OCI-LY7 (cell line): ENCODE measurements around the gene EXOC1L. TPM values are rescaled to one million over a fixed set of nuclear protein-coding genes. Genes with fewer than 3 reads are reported as not detected.

ENCODE experiments used
- BruUV-seq: library from RNA; stranded (reverse); fragments of 400-500 nt; replicated peaks from 2 replicates; lab custom pipeline; 2021; lab: Mats Ljungman, UMichigan
- CTCF ChIA-PET: fragments of 300-600 bp; sonication (Branson Sonifier 250); formaldehyde crosslinking; loops from one replicate; lab custom pipeline; 2022; ENCODE audit warnings: antibody characterized with exemption; ENCODE audit not compliant: unreplicated experiment; lab: Charles Lee
- POLR2A ChIA-PET: fragments of 300-600 bp; sonication (Branson Sonifier 250); formaldehyde crosslinking; loops from one replicate; lab custom pipeline; 2022; ENCODE audit warnings: antibody characterized with exemption; lab: Charles Lee
- DNase-seq: peaks from one replicate; pipeline ENCODE4 v3.0.0-alpha.2; 2015; ENCODE audit warnings: low spot score
- H2AFZ ChIP-seq: fragments of 200-600 bp; sonication (generic), shearing (Covaris generic); 2 replicates; pipeline ENCODE4 v1.6.1; 2014; ENCODE audit warnings: mild to moderate bottlenecking, antibody characterized with exemption, low read length, moderate library complexity
- H3K27ac ChIP-seq: fragments of 200-600 bp; sonication (generic); 2 replicates; pipeline ENCODE4 v1.5.1; 2014; ENCODE audit warnings: mixed run types, low read depth, mild to moderate bottlenecking, moderate library complexity, low read length, inconsistent platforms; ENCODE audit not compliant: poor library complexity, severe bottlenecking
- H3K36me3 ChIP-seq: fragments of 200-600 bp; sonication (generic); 2 replicates; pipeline ENCODE4 v1.6.1; 2014; ENCODE audit warnings: mild to moderate bottlenecking, antibody characterized with exemption, low read length, moderate library complexity, mixed read lengths; ENCODE audit not compliant: insufficient read depth
- H3K4me1 ChIP-seq: fragments of 200-600 bp; sonication (generic); 2 replicates; pipeline ENCODE4 v1.5.1; 2014; ENCODE audit warnings: mild to moderate bottlenecking, low read length; ENCODE audit not compliant: insufficient read depth, poor library complexity, severe bottlenecking
- H3K4me2 ChIP-seq: fragments of 200-600 bp; sonication (generic); 2 replicates; pipeline ENCODE4 v1.6.1; 2014; ENCODE audit warnings: mild to moderate bottlenecking, low read length
- H3K4me3 ChIP-seq: fragments of 200-600 bp; sonication (generic); 2 replicates; pipeline ENCODE4 v1.5.1; 2014; ENCODE audit warnings: mild to moderate bottlenecking, low read depth, low read length; ENCODE audit not compliant: poor library complexity, severe bottlenecking
- H3K79me2 ChIP-seq: fragments of 200-600 bp; sonication (generic); 2 replicates; pipeline ENCODE4 v1.6.1; 2016; ENCODE audit warnings: low read depth, mild to moderate bottlenecking, low read length, moderate library complexity, mixed read lengths; ENCODE audit not compliant: insufficient read depth
- H3K9me2 ChIP-seq: fragments of 200-600 bp; sonication (generic); 2 replicates; pipeline ENCODE4 v1.6.1; 2016; ENCODE audit warnings: mild to moderate bottlenecking, low read length, mixed read lengths; ENCODE audit not compliant: insufficient read depth
- H3K9me3 ChIP-seq: fragments of 200-600 bp; sonication (generic); 2 replicates; pipeline ENCODE4 v1.6.1; 2014; ENCODE audit warnings: mild to moderate bottlenecking, mixed run types, low read length, mixed read lengths
- H4K20me1 ChIP-seq: fragments of 200-600 bp; sonication (generic); 2 replicates; pipeline ENCODE4 v1.6.1; 2014; ENCODE audit warnings: mild to moderate bottlenecking, antibody characterized with exemption, low read length, moderate library complexity, mixed read lengths; ENCODE audit not compliant: insufficient read depth
- EZH2phosphoT487 ChIP-seq: fragments of 200-600 bp; sonication (generic); IDR thresholded peaks from 2 replicates; pipeline ENCODE4 v1.6.1; 2018; ENCODE audit warnings: low read depth, borderline replicate concordance, mild to moderate bottlenecking, mixed run types, antibody characterized with exemption, low read length, moderate library complexity, mixed read lengths
- intact Hi-C: fragments of 100-400 bp; cut with micrococcal nuclease; formaldehyde crosslinking; loops from one replicate; pipeline ENCODE4 v1.10.0; 2022; ENCODE audit not compliant: unreplicated experiment
- total RNA-seq, 2 experiments: library from RNA; depleted of rRNA in 1 of 2; stranded (reverse); fragments of >200 nt in 1 of 2; shearing (Covaris generic) in 1 of 2; gene quantifications; 2 replicates each; pipeline ENCODE4 v1.2.3, GENCODE V29; 2014 to 2022
- TF ChIP-seq, protein P1 (sequence below): fragments of 200-600 bp; sonication (generic); conservative IDR thresholded peaks from 2 replicates; pipeline ENCODE4 v1.5.1; 2014; ENCODE audit warnings: mild to moderate bottlenecking, antibody characterized with exemption, low read length, moderate library complexity, mixed read lengths

The EXOC1L gene
- total RNA-seq, 2 experiments from 2014 or later: not detected

DNA sequence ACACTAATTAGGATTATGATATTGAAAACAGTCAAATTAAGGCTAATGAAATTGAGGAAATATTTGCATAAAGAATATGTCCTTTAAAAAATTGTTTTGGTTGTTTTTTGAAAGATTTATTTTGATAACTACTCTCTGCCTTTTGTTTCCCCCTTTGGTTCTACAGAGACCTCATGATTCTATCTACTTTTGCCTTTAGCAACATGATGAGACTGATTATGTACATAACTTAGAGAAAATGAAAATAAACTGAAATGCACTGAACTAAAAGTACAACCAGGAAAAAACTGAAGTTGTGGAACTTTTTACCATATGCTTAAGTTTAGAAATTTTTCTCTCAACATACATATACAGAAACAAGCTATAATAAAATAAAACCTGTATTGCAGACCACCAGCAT lies 55.2 kb downstream of the EXOC1L start:
- DNase-seq: no peak
- Histone ChIP-seq H3K27ac (no peak overlapping the region), H3K4me3 (no peak overlapping the region), H3K4me1 (no peaks in the 10 kb centered on the region), H3K9me3 (no peaks in the 10 kb centered on the region), H3K36me3 (peaks cover 73% of the 10 kb centered on the region), H4K20me1 (no peaks in the 10 kb centered on the region), H3K9me2 (no peaks in the 10 kb centered on the region), H2AFZ (no peak overlapping the region), H3K79me2 (no peaks in the 10 kb centered on the region), H3K4me2 (no peak overlapping the region)
- intact Hi-C loops: no loop called here
- ChIA-PET POLR2A (no interaction called here), CTCF (no interaction called here)
- TF ChIP-seq, protein P1, sequence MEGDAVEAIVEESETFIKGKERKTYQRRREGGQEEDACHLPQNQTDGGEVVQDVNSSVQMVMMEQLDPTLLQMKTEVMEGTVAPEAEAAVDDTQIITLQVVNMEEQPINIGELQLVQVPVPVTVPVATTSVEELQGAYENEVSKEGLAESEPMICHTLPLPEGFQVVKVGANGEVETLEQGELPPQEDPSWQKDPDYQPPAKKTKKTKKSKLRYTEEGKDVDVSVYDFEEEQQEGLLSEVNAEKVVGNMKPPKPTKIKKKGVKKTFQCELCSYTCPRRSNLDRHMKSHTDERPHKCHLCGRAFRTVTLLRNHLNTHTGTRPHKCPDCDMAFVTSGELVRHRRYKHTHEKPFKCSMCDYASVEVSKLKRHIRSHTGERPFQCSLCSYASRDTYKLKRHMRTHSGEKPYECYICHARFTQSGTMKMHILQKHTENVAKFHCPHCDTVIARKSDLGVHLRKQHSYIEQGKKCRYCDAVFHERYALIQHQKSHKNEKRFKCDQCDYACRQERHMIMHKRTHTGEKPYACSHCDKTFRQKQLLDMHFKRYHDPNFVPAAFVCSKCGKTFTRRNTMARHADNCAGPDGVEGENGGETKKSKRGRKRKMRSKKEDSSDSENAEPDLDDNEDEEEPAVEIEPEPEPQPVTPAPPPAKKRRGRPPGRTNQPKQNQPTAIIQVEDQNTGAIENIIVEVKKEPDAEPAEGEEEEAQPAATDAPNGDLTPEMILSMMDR: no peak
- TF ChIP-seq EZH2phosphoT487: no peak
- no TSS peak for BruUV-seq

DNA sequence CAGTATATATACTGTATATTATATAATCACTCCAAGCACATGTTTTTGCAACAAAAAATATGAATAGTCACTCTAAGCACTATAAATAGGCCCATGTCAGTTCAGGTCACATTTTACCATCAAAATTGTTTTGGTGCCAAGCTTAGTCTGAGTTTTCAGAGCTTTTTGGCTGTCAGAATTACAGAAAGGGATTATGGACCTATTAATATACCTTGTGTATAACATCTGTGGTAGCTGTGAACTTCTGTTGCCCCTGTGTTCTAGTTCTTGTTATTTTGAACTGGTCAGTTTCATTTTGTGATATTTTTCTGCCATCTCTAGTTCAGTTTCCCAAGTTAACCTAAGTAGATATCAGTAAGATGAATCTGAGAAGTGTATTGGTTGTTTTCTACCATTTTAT lies 56.8 kb downstream of the EXOC1L start:
- Histone ChIP-seq H2AFZ (no peak overlapping the region), H3K9me3 (no peaks in the 10 kb centered on the region), H3K4me2 (no peak overlapping the region), H3K79me2 (no peaks in the 10 kb centered on the region), H3K27ac (no peak overlapping the region), H3K36me3 (peaks cover 69% of the 10 kb centered on the region), H4K20me1 (no peaks in the 10 kb centered on the region), H3K4me3 (no peak overlapping the region), H3K4me1 (no peaks in the 10 kb centered on the region), H3K9me2 (no peaks in the 10 kb centered on the region)
- BruUV-seq: no TSS peak
- TF ChIP-seq, protein P1: no peak
- no peak for TF ChIP-seq EZH2phosphoT487
- POLR2A ChIA-PET: interaction anchor here (1.1 to 1.4 kb wide), 2 partner anchors 22 to 70 kb away, joined by 3 read pairs; no protein-coding TSS in a partner anchor
- intact Hi-C loops: no loop called here
- CTCF ChIA-PET: no interaction called here
- no peak for DNase-seq

DNA sequence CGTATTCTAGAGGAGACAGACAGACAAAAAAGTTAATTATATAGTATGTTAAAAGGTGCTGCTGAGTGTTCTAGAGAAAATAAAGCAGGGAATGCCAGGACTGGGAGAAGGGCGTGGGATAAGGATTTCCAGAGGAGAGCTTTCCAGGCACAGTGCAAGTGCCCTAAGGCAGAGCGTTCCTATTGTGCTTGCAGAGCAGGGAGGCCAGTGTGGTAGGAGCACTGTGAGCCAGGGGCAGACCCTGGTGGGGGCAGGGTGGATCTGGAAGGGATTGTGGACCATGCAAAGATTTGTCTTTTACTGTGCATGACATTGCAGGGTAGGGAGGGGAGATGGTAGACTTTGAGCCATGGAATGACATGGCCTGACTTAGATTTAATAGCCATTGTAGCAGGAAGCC lies 59.6 kb downstream of the EXOC1L start:
- H3K36me3 ChIP-seq: peaks cover 65% of the 10 kb centered on the region
- no peaks in the 10 kb centered on the region for H3K79me2 ChIP-seq
- H3K27ac ChIP-seq: no peak overlapping the region
- intact Hi-C loops: no loop called here
- H3K4me2 ChIP-seq: no peak overlapping the region
- DNase-seq: no peak
- ChIA-PET POLR2A (interaction anchor here (1.8 kb wide), 1 partner anchor 13 kb away, joined by 5 read pairs; no protein-coding TSS in a partner anchor), CTCF (no interaction called here)
- no peaks in the 10 kb centered on the region for H3K4me1 ChIP-seq
- BruUV-seq: no TSS peak
- TF ChIP-seq, protein P1: no peak
- no peak for TF ChIP-seq EZH2phosphoT487
- 0 out of 2 replicates have a peak, but pooled peaks cover 4% of the 10 kb centered on the region for H3K9me2 ChIP-seq
- no peaks in the 10 kb centered on the region for H4K20me1 ChIP-seq
- H3K9me3 ChIP-seq: no peaks in the 10 kb centered on the region
- H3K4me3 ChIP-seq: no peak overlapping the region
- H2AFZ ChIP-seq: no peak overlapping the region
